Coronary artery (tissue), 2 donors: ENCODE results near the gene MICAL2.

ENCODE experiments used
- DNase-seq: peaks from one replicate; pipeline ENCODE4 v3.0.0-alpha.2; 2017; ENCODE audit warnings: low spot score
- H3K27ac ChIP-seq, 2 donors: fragments of 200-600 bp; sonication (generic); one replicate each; pipeline ENCODE4 v1.5.1; 2016 to 2019
- H3K4me3 ChIP-seq: fragments of 200-600 bp; sonication (generic); 2 replicates; pipeline ENCODE4 v1.5.1; 2016; ENCODE audit warnings: mild to moderate bottlenecking, moderate library complexity
- CTCF ChIP-seq: fragments of 200-600 bp; sonication (generic); IDR thresholded peaks from one replicate; pipeline ENCODE4 v1.5.1; 2019; ENCODE audit warnings: antibody characterized with exemption

The MICAL2 gene

DNA sequence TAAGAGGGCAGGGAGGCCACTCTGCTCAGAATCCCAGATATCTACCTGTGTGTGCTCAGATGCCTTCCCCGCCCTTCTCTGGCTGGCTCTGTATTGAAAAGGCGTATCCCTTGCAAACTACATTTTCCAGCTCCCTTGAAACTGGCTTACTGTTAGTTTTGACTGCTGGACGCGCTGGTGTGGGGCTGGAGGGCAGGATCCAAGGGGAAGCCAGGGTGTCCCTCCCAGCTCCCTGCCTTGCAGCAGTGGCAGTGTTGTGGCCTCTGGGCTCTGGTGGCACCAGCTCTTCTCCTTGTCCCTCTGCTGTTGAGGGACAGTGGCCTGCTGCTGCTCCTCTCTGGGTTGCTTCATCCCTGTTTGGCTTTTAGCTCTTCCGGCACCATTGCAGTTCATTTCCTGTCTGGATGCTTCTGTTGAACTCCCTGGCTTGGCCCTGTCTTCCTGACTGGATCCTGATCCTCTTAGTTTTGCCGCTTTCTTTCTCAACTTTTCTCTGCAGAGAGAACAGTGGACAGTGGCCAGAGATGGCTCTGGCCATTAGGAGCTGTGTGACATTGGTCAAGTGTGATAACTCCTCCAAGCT is 159.9 kb downstream of the MICAL2 start:
- DNase-seq: no peak
- Histone ChIP-seq H3K27ac (peak overlapping the region; percentile 83 to 88), H3K4me3 (no peak overlapping the region)
- no peak for TF ChIP-seq CTCF

DNA sequence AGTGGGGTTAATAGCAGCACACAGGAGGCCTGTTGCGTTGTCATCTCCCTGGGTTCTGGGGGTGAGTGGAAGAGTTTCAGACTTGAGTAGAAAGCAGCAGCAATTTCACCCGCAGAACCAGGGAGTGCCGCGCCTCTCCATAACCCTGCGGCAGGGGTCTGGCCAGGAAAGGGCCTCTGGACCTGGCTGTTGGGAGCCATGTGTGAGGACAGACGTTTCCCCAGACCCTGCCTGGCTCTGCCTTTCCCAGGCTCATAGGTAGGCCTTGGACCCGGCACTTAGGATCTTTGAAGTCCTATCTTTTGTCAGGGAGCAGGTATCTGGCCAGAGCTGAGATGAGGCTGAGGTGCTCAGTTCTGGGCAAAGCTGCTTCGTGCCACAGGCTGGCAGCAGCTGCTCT is 160.4 kb downstream of the MICAL2 start:
- H3K27ac ChIP-seq: peak overlapping the region in 1 of 2 donors; percentile 83
- no peak overlapping the region for H3K4me3 ChIP-seq

GRCh38 chr11:12271241-12271640 is 160.9 kb downstream of the MICAL2 start:
- Histone ChIP-seq H3K4me3 (no peak overlapping the region), H3K27ac (peak overlapping the region in 1 of 2 donors; percentile 83)
- no peak for DNase-seq
- no peak for TF ChIP-seq CTCF

More for the DNA sequence above, 160.4 kb downstream of the MICAL2 start:
- no peak for DNase-seq
- no peak for TF ChIP-seq CTCF

- Histone ChIP-seq H3K27ac (no peak overlapping the region), H3K4me3 (no peak overlapping the region)
- TF ChIP-seq CTCF: no peak
- DNase-seq: no peak
Measured at GRCh38 chr11:12271826-12272366, 161.5 kb downstream of the MICAL2 start.

DNA sequence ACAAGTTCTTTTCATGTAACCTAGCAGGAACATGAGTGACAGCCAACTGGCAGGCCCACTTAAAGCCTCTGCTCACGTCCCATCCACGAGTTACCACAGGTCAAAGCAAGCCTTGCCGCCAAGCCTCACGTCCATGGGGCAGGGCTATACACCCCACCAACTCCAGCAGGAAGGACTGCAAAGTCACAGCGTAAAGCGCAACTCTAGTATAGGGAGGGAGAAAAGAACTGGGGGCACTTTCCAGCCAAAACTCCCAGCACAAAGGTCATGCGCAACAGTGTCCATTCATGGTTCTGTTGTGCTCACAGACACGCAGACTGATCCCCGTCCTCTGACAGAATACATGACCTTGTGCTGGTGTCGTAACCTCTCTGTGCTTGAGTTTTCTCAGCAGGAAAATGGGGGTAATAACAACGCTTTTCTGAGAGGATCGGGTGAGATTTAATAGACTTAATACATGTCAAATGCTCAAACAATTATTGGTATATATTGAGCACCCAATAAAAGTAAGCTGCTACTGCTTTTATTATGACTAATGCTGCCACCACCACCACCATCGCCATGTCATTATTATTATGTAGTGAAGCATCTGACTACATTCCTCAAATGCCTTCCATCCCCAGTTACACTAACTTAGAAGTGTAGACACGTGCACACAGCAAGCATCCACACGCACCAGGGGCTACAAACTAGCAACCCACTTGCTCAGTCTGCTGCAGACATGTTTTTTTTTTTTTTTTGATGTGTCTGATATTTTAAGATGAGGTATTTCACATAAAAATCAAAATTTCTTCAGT is 162.6 kb downstream of the MICAL2 start:
- no peak overlapping the region for H3K27ac ChIP-seq
- DNase-seq: peak; percentile 73
- no peak for TF ChIP-seq CTCF
- no peak overlapping the region for H3K4me3 ChIP-seq

GRCh38 chr11:12273618-12273995 is 163.2 kb downstream of the MICAL2 start:
- no peak for TF ChIP-seq CTCF
- Histone ChIP-seq H3K4me3 (no peak overlapping the region), H3K27ac (no peak overlapping the region)
- peak; percentile 64 for DNase-seq

DNA sequence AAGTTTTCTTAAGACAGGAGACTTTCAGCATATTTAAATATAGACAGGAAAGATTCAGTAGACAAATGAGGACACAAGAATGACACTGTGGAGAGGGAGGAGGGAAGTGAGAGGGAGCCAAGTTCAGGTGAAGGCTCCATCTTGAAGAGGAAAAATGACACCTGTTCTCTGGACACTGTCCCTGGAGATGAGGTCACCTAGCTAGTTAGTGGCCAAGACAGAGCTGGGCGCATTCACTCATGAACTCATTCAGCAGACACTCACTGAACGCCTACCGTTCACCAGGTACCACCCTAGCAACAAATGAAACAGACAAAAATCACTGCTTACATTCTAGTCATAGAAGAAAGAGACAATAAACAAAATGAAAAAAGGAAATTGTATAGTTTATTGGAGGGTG is 163.7 kb downstream of the MICAL2 start:
- H3K4me3 ChIP-seq: no peak overlapping the region
- no peak for TF ChIP-seq CTCF
- H3K27ac ChIP-seq: no peak overlapping the region
- DNase-seq: no peak
